Peyer's patch (tissue), 4 donors: ENCODE data around the gene VPS35L.

Source experiments
- POLR2A ChIP-seq, 2 donors: fragments of 450-650 bp; IDR thresholded peaks; one replicate each; pipeline ENCODE4 v1.5.1; 2017; ENCODE audit warnings: antibody characterized with exemption in 2 of 2, mild to moderate bottlenecking in 2 of 2, moderate library complexity in 2 of 2
- TF ChIP-seq, protein P1 (sequence below), 6 experiments: fragments of 450-650 bp in 4 of 6; fragments of 200-600 bp in 2 of 6; sonication (generic) in 1 of 6; IDR thresholded peaks; one replicate each; pipeline ENCODE4 v1.5.1; 2017 to 2019; ENCODE audit warnings: antibody characterized with exemption in 6 of 6, mild to moderate bottlenecking in 3 of 6, moderate library complexity in 1 of 6

DNA sequence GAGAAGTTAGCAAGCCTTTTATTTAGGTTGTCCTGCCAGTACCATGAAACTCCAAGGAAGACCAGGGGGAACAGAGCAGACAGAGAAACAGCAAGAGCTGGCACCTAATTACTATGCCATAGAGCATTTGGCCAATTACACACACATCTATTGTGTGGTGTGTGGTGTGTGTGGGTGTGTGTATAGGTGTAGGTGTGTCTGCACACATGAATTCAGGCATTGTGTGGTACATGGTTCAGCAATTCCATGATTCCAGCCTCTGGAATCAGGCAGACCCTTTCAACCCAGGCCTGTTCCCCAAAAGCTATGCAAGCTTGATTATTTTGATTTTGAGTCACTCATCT lies 188.3 kb downstream of the VPS35L start:
- TF ChIP-seq, protein P1, sequence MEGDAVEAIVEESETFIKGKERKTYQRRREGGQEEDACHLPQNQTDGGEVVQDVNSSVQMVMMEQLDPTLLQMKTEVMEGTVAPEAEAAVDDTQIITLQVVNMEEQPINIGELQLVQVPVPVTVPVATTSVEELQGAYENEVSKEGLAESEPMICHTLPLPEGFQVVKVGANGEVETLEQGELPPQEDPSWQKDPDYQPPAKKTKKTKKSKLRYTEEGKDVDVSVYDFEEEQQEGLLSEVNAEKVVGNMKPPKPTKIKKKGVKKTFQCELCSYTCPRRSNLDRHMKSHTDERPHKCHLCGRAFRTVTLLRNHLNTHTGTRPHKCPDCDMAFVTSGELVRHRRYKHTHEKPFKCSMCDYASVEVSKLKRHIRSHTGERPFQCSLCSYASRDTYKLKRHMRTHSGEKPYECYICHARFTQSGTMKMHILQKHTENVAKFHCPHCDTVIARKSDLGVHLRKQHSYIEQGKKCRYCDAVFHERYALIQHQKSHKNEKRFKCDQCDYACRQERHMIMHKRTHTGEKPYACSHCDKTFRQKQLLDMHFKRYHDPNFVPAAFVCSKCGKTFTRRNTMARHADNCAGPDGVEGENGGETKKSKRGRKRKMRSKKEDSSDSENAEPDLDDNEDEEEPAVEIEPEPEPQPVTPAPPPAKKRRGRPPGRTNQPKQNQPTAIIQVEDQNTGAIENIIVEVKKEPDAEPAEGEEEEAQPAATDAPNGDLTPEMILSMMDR (IDR thresholded peaks at IDR 0.05) = no peak
- TF ChIP-seq POLR2A (IDR thresholded peaks at IDR 0.05) = no peak
